Activated gamma-delta T cell treated with Interleukin-2 at 50 U/mL for 16 hours (primary cell): ENCODE results near the gene ITGBL1.

Source experiments
- DNase-seq: peaks from one replicate; pipeline ENCODE4 v3.0.0-alpha.2; 2020

The ITGBL1 gene

DNA sequence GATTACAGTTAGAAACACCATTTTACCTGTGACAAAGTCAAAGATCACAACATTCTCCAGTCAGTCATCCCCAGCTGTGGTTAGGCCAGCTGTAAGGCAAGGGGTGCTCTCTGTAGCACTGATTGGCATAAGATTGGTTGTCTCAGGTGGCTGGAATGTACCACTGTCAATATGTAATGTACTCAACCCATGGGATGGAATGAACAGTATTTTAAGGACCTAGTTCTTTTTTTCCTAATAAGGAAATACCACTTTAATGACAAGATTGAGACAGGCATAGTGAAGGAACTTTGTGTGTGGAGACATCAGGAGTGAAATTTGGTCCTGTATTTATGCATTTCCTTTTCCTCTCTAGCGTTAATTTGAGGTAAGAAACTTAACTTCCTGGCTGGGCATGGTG lies 310.7 kb downstream of the ITGBL1 start:
- no peak for DNase-seq
